AG04450 (cell line): ENCODE results near the gene CERK. TPM values are rescaled to one million over a fixed set of nuclear protein-coding genes. Genes with fewer than 3 reads are reported as not detected.

Experiments used
- CTCF ChIA-PET: fragments of 300-600, 350-600 bp; formaldehyde crosslinking; extraction: SDS; loops from one replicate; lab custom pipeline; 2022; ENCODE audit warnings: antibody characterized with exemption, inconsistent platforms; lab: Charles Lee
- POLR2A ChIA-PET: fragments of 350-600 bp; formaldehyde crosslinking; extraction: SDS; loops from one replicate; lab custom pipeline; 2021; ENCODE audit warnings: antibody characterized with exemption, inconsistent platforms; lab: Yijun Ruan, JAX
- DNase-seq: peaks from one replicate; pipeline ENCODE4 v3.0.0-alpha.2; 2011; ENCODE audit warnings: low read depth, low spot score
- H3K27ac ChIP-seq: one replicate; pipeline ENCODE4 v1.5.1; 2012; ENCODE audit warnings: low read depth, low read length, control low read depth
- H3K27me3 ChIP-seq: one replicate; pipeline ENCODE4 v1.6.0; 2012; ENCODE audit warnings: low read length; ENCODE audit not compliant: control insufficient read depth, insufficient read depth
- H3K4me3 ChIP-seq: 2 replicates; pipeline ENCODE4 v1.5.1; 2011; ENCODE audit warnings: mild to moderate bottlenecking, low read depth, low read length, control low read depth
- H3K9me3 ChIP-seq: 2 replicates; pipeline ENCODE4 v1.5.1; 2012; ENCODE audit warnings: low read length; ENCODE audit not compliant: control insufficient read depth, insufficient read depth
- CTCF ChIP-seq: IDR thresholded peaks from 2 replicates; pipeline ENCODE4 v1.5.1; 2011; ENCODE audit warnings: low read depth, low read length, control low read depth, inconsistent platforms
- polyA plus RNA-seq: library from polyadenylated mRNA; depleted of rRNA; stranded (reverse); fragments of >200 nt; gene quantifications from 2 replicates; pipeline ENCODE4 v1.2.3, GENCODE V29; 2011

Gene CERK
- polyA plus RNA-seq, 1 experiment, result 29.0 TPM

DNA sequence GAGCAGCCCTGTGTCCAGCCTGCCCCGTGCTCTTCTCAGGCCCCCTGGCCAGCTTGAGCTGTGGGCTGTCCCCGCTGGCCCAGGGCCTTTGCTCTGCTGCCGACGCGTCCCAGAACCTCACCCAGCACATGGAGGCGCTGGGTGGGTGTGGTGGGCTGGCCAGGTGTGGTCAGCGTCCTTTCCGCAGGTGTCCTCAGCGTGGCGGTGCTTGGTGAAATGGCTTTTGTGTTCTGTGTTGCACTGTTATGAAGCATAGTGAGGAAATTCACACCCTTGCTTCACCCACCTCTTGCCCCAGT, 80.4 kb downstream of the CERK start:
- peaks cover 4% of the 10 kb centered on the region for H3K27me3 ChIP-seq
- no peak for TF ChIP-seq CTCF
- POLR2A ChIA-PET, result interaction anchor here (0.9 kb wide), 1 partner anchor 24 kb away, joined by 3 read pairs; no protein-coding TSS in a partner anchor
- CTCF ChIA-PET, result no interaction called here
- no peaks in the 10 kb centered on the region; the same call in 1 of the 2 replicates for H3K9me3 ChIP-seq
- H3K27ac ChIP-seq, result no peak overlapping the region
- no peak for DNase-seq
- no peak overlapping the region for H3K4me3 ChIP-seq

DNA sequence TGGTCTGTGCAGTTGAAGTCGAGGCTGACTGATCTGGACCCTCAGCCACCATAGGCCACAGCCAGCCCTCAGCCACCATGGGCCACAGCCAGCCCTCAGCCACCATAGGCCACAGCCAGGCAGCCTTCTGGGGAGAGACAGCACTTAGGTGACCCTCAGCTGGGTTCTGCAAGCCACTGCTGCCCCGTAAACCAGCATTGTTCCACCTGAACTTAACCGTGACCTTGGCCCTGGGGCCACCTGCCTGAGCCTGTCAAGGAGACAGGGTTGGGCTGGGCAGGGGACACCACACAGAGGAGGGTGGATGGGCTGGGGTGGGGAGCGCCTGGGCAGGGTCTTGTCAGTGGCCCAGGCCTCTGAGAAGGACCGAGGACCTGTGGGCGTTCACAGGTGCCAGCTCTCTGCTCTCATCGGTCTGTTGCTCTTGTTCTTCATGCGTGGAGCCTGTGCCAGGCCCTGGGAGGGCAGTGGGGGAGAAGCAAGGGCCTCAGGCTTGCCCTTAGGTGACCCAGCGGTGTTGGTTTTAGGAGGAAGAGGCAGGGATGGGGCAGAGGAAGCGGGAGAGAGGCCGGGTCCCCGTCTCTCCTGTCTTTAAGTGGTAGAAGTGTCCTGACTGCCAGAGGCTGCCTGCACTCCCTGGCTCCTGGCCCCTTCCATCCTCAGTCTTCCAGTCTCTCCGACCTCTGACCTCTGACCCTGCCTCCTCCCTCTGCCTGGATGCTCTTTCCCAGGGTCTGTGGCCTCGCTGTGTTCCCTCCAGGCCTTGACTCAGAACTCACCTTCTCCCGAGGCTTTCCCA, 81.0 kb downstream of the CERK start:
- ChIA-PET POLR2A (interaction anchor here (0.9 kb wide), 1 partner anchor 23 kb away, joined by 3 read pairs; no protein-coding TSS in a partner anchor), CTCF (interaction anchor here (1.0 kb wide), 1 partner anchor 94 kb away, joined by 4 read pairs; no protein-coding TSS in a partner anchor)
- H3K4me3 ChIP-seq, result no peak overlapping the region
- no peaks in the 10 kb centered on the region; the same call in 1 of the 2 replicates for H3K9me3 ChIP-seq
- H3K27ac ChIP-seq, result no peak overlapping the region
- no peak for DNase-seq
- TF ChIP-seq CTCF, result no peak
- H3K27me3 ChIP-seq, result peaks cover 4% of the 10 kb centered on the region

DNA sequence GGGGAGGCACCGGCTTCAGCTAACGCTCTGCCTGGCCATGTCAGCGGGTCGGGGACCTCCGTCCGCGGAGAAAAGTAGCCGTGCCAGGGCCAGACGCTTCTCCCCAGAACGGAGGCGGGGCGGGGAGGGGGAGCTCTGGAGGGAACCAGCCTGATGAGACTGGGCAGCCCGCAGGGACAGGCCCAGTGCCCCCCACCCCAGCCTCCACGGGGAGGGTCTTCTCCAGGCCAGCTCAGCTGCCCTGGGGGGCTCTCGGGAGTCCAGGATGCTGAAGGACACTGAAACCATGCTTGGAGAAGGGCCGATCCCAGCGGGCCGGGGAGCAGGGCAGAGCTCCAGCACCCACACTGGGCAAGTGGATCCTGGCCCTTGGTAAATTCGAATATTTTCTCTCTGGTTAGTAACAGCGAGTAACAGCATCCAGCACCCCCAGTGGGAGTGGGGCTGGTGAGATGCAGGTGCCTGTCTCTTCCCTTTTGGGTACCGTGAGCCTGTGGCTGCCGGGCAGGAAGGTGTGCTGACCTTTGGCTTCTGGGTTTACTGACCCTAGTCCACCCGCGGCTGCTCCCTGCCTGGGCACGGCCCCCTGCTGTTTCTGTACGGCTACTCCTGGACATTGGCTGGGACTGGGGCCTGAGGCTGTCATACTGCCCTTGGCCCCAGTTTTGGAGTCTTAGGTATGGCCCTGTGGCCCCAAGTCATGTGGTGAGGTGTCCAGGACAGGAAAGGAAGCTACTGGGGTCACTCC, 82.0 kb downstream of the CERK start:
- ChIA-PET CTCF (interaction anchor here (1.0 kb wide), 1 partner anchor 93 kb away, joined by 4 read pairs; no protein-coding TSS in a partner anchor), POLR2A (no interaction called here)
- H3K27ac ChIP-seq, result no peak overlapping the region
- DNase-seq, result no peak
- H3K27me3 ChIP-seq, result peaks cover 2% of the 10 kb centered on the region
- H3K9me3 ChIP-seq, result no peaks in the 10 kb centered on the region; the same call in 1 of the 2 replicates
- TF ChIP-seq CTCF, result no peak
- H3K4me3 ChIP-seq, result no peak overlapping the region

DNA sequence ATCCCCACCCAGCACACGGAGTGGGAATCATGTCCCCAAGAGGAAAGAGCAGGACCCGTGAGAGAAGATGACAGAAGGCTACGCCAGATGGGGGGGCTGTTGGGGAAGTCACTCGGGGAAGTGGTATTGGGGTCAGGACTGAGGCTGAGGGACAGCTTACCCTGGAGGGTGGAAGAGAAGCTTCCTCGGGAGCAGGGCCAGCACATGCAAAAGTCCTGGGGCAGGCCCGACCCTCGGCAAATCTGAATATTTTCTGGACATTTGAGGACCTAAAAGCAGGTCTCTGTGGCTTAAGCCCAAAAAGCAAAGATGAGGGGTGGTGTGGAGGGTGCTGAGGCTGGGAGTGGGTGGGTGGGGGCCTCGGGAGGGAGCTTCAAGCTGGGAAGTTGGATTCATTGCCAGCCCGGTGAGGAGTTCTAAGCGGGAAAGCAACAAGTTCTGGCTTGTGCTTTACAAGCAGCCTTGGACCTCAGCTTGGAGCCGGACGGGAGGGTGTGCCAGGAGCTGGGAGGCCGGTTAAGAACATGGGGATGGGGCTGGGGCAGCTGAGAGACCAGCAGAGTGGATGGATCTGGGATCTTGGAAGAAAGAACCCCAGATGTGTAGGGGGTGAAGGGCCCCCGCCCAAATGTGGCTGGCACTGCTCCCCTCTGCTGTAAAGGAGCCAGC, 83.0 kb downstream of the CERK start:
- CTCF ChIA-PET, result no interaction called here
- no peak for TF ChIP-seq CTCF
- no peak overlapping the region for H3K4me3 ChIP-seq
- DNase-seq, result no peak
- no peak overlapping the region for H3K27ac ChIP-seq
- no peaks in the 10 kb centered on the region; the same call in 1 of the 2 replicates for H3K9me3 ChIP-seq
- H3K27me3 ChIP-seq, result peaks cover 5% of the 10 kb centered on the region
- POLR2A ChIA-PET, result no interaction called here
